IPS-18a (cell line): ENCODE measurements around the gene RASL11B.

Experiments used
- H3K27ac ChIP-seq: one replicate; pipeline ENCODE4 v1.5.1; 2013; ENCODE audit warnings: low read length
- H3K27me3 ChIP-seq: one replicate; pipeline ENCODE4 v1.6.1; 2013; ENCODE audit warnings: mild to moderate bottlenecking, low read length; ENCODE audit not compliant: control insufficient read depth, insufficient read depth
- H3K36me3 ChIP-seq: one replicate; pipeline ENCODE4 v1.6.1; 2013; ENCODE audit warnings: low read depth, low read length; ENCODE audit not compliant: control insufficient read depth
- H3K4me1 ChIP-seq: one replicate; pipeline ENCODE4 v1.6.1; 2013; ENCODE audit warnings: low read depth, low read length; ENCODE audit not compliant: control insufficient read depth
- H3K4me3 ChIP-seq: one replicate; pipeline ENCODE4 v1.5.1; 2013; ENCODE audit warnings: low read length
- H3K9ac ChIP-seq: one replicate; pipeline ENCODE4 v1.6.1; 2013; ENCODE audit warnings: mild to moderate bottlenecking, low read length, moderate library complexity
- H3K9me3 ChIP-seq: one replicate; pipeline ENCODE4 v1.6.1; 2013; ENCODE audit warnings: low read depth, low read length; ENCODE audit not compliant: control insufficient read depth

RASL11B gene

GRCh38 chr4:52865300-52865699, 3.2 kb downstream of the RASL11B start:
- Histone ChIP-seq H3K36me3 (peaks cover 37% of the 10 kb centered on the region), H3K27me3 (peaks cover 13% of the 10 kb centered on the region), H3K27ac (no peak overlapping the region), H3K9ac (no peak overlapping the region), H3K9me3 (no peaks in the 10 kb centered on the region), H3K4me1 (peaks cover 29% of the 10 kb centered on the region), H3K4me3 (no peak overlapping the region)

- no peak overlapping the region for H3K27ac ChIP-seq
- H3K27me3 ChIP-seq, result peaks cover under 1% of the 10 kb centered on the region
- H3K9ac ChIP-seq, result no peak overlapping the region
- H3K9me3 ChIP-seq, result no peaks in the 10 kb centered on the region
- H3K4me3 ChIP-seq, result no peak overlapping the region
- peaks cover 15% of the 10 kb centered on the region for H3K4me1 ChIP-seq
- peaks cover 37% of the 10 kb centered on the region for H3K36me3 ChIP-seq
Observed at GRCh38 chr4:52866734-52867133, 4.6 kb downstream of the RASL11B start.

GRCh38 chr4:52867163-52867562, 5.0 kb downstream of the RASL11B start:
- Histone ChIP-seq H3K4me3 (no peak overlapping the region), H3K36me3 (peaks cover 37% of the 10 kb centered on the region), H3K27me3 (no peaks in the 10 kb centered on the region), H3K27ac (no peak overlapping the region), H3K9me3 (no peaks in the 10 kb centered on the region), H3K4me1 (peaks cover 15% of the 10 kb centered on the region), H3K9ac (no peak overlapping the region)

- no peaks in the 10 kb centered on the region for H3K27me3 ChIP-seq
- no peak overlapping the region for H3K27ac ChIP-seq
- H3K9ac ChIP-seq, result no peak overlapping the region
- H3K9me3 ChIP-seq, result no peaks in the 10 kb centered on the region
- H3K36me3 ChIP-seq, result peaks cover 37% of the 10 kb centered on the region
- H3K4me3 ChIP-seq, result no peak overlapping the region
- H3K4me1 ChIP-seq, result peaks cover 22% of the 10 kb centered on the region
Observed at GRCh38 chr4:52868133-52868532, 6.0 kb downstream of the RASL11B start.

- Histone ChIP-seq H3K4me3 (no peak overlapping the region), H3K9me3 (no peaks in the 10 kb centered on the region), H3K4me1 (peaks cover 22% of the 10 kb centered on the region), H3K27me3 (peaks cover 2% of the 10 kb centered on the region), H3K36me3 (peaks cover 28% of the 10 kb centered on the region), H3K9ac (no peak overlapping the region), H3K27ac (no peak overlapping the region)
Observed at GRCh38 chr4:52869196-52869595, 7.1 kb downstream of the RASL11B start.

GRCh38 chr4:52869656-52870055, 7.5 kb downstream of the RASL11B start:
- no peak overlapping the region for H3K27ac ChIP-seq
- peaks cover 22% of the 10 kb centered on the region for H3K4me1 ChIP-seq
- no peak overlapping the region for H3K4me3 ChIP-seq
- no peak overlapping the region for H3K9ac ChIP-seq
- peaks cover 6% of the 10 kb centered on the region for H3K27me3 ChIP-seq
- no peaks in the 10 kb centered on the region for H3K9me3 ChIP-seq
- H3K36me3 ChIP-seq, result peaks cover 24% of the 10 kb centered on the region

- H3K27me3 ChIP-seq, result peaks cover 12% of the 10 kb centered on the region
- peaks cover 18% of the 10 kb centered on the region for H3K36me3 ChIP-seq
- no peaks in the 10 kb centered on the region for H3K9me3 ChIP-seq
- no peak overlapping the region for H3K27ac ChIP-seq
- H3K4me3 ChIP-seq, result no peak overlapping the region
- H3K4me1 ChIP-seq, result peaks cover 24% of the 10 kb centered on the region
- no peak overlapping the region for H3K9ac ChIP-seq
Observed at GRCh38 chr4:52870225-52870624, 8.1 kb downstream of the RASL11B start.

- H3K27me3 ChIP-seq, result peaks cover 14% of the 10 kb centered on the region
- H3K4me3 ChIP-seq, result peak overlapping the region; percentile 40
- no peaks in the 10 kb centered on the region for H3K36me3 ChIP-seq
- no peak overlapping the region for H3K27ac ChIP-seq
- H3K9me3 ChIP-seq, result no peaks in the 10 kb centered on the region
- H3K9ac ChIP-seq, result peak overlapping the region; percentile 6
- H3K4me1 ChIP-seq, result peaks cover 31% of the 10 kb centered on the region
Observed at GRCh38 chr4:52873191-52873590, 11.1 kb downstream of the RASL11B start.

GRCh38 chr4:52873861-52874343, 11.8 kb downstream of the RASL11B start:
- Histone ChIP-seq H3K4me1 (peaks cover 32% of the 10 kb centered on the region), H3K4me3 (peak overlapping the region; percentile 40), H3K9ac (peak overlapping the region; percentile 6), H3K9me3 (no peaks in the 10 kb centered on the region), H3K27me3 (peaks cover 14% of the 10 kb centered on the region), H3K36me3 (no peaks in the 10 kb centered on the region), H3K27ac (no peak overlapping the region)

- Histone ChIP-seq H3K9me3 (no peaks in the 10 kb centered on the region), H3K4me3 (no peak overlapping the region), H3K4me1 (peaks cover 32% of the 10 kb centered on the region), H3K9ac (no peak overlapping the region), H3K27me3 (peaks cover 14% of the 10 kb centered on the region), H3K36me3 (no peaks in the 10 kb centered on the region), H3K27ac (no peak overlapping the region)
Observed at GRCh38 chr4:52874948-52875347, 12.8 kb downstream of the RASL11B start.

- Histone ChIP-seq H3K4me1 (peaks cover 32% of the 10 kb centered on the region), H3K27ac (no peak overlapping the region), H3K9ac (no peak overlapping the region), H3K4me3 (no peak overlapping the region), H3K9me3 (no peaks in the 10 kb centered on the region), H3K36me3 (no peaks in the 10 kb centered on the region), H3K27me3 (peaks cover 14% of the 10 kb centered on the region)
Observed at GRCh38 chr4:52876069-52876468, 14.0 kb downstream of the RASL11B start.

- Histone ChIP-seq H3K27me3 (peaks cover 14% of the 10 kb centered on the region), H3K4me1 (peaks cover 32% of the 10 kb centered on the region), H3K36me3 (no peaks in the 10 kb centered on the region), H3K27ac (no peak overlapping the region), H3K4me3 (no peak overlapping the region), H3K9me3 (no peaks in the 10 kb centered on the region), H3K9ac (no peak overlapping the region)
Observed at GRCh38 chr4:52877036-52877435, 14.9 kb downstream of the RASL11B start.
